HUES48 (cell line): ENCODE measurements around the gene RALBP1.
"Not testable (repeated sequence)": the region's sequence is repeated elsewhere in the genome, so short reads cannot be mapped to it uniquely, and the experiment has no call there.

Source experiments
- H3K27ac ChIP-seq: one replicate; pipeline ENCODE4 v1.7.0; 2013; ENCODE audit warnings: low read depth, low read length, inconsistent platforms
- H3K27me3 ChIP-seq: 2 replicates; pipeline ENCODE4 v1.6.1; 2013; ENCODE audit warnings: mild to moderate bottlenecking, low read length; ENCODE audit not compliant: control insufficient read depth, insufficient read depth
- H3K36me3 ChIP-seq: 2 replicates; pipeline ENCODE4 v1.6.1; 2013; ENCODE audit warnings: low read length; ENCODE audit not compliant: control insufficient read depth, insufficient read depth
- H3K4me1 ChIP-seq: 2 replicates; pipeline ENCODE4 v1.6.1; 2013; ENCODE audit warnings: mild to moderate bottlenecking, low read length; ENCODE audit not compliant: control insufficient read depth, insufficient read depth
- H3K4me3 ChIP-seq: 2 replicates; pipeline ENCODE4 v1.5.1; 2013; ENCODE audit warnings: mild to moderate bottlenecking, low read depth, low read length
- H3K9ac ChIP-seq: 2 replicates; pipeline ENCODE4 v1.6.1; 2013; ENCODE audit warnings: mild to moderate bottlenecking, low read depth, low read length, moderate library complexity
- H3K9me3 ChIP-seq: 2 replicates; pipeline ENCODE4 v1.6.1; 2013; ENCODE audit warnings: low read length; ENCODE audit not compliant: control insufficient read depth, insufficient read depth

Gene RALBP1

DNA sequence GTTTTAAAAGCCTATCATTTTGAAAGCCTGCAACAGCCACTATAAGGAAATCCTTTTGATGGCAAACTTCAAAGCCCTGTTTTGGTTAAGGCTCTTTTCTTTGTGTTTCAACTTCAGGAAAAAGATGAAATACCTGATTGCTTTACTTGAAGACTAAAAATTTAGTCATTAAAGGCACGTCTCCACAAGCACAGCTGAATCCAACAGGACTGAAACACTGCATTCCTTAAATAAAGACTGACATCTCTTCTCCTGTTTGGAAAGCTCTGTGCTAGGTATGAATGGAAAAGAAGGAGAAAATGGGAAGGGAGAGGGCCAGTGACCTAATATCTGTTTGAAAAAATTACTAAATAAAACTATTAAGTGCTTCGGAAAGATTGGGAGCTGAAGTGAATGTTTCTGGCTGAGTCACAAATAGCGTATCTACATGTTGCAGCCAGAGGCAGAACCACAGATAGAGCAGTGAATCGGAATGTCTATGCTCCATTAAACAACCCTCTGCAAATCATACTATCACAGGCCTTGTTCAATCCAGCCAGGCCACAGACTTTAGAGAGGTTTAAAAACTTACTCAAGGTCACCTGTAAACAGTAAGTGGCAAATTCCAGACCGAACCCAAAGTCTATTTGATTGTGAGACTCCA is 21.1 kb upstream of the RALBP1 start:
- Histone ChIP-seq H3K27ac (no peak overlapping the region), H3K4me3 (no peak overlapping the region), H3K9me3 (0 out of 2 replicates have a peak, but pooled peaks cover 3% of the 10 kb centered on the region), H3K9ac (no peak overlapping the region), H3K4me1 (peaks cover 9% of the 10 kb centered on the region; the same call in 1 of the 2 replicates), H3K27me3 (no peaks in the 10 kb centered on the region), H3K36me3 (no peaks in the 10 kb centered on the region)

DNA sequence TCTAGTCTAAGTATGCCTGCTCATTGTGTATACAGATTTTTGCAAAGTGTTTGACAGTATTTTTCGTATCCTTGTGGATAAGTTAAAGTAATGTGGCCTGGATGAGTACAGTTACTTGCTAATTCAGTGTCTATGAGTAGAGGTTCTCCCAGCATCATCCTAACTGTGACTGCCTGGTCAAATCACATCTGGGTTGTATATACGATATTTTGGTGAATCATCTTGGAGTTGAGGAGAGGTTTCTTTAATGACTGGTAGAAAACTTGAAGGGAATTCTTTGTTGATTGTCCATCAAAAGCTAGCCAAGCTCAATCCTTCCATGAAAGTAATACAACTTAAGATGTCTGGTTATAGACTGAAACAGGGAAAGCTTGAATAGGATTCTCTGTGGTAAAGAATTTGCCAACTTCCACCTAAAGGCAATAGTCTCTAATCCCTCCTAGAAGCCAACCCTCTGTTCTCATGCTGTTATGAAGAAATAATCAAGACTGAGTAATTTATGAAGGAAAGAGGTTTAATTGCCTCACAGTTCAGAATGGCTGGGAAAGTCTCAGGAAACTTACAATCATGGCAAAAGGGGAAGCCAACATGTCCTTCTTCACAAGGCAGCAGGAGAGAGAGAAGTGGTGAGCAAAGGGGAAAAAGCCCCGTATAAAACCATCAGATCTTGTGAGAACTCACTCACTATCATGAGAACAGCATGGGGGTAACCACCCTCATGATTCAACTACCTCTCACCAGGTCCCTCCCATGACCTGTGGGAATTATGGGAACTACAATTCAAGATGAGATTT is 19.4 kb upstream of the RALBP1 start:
- Histone ChIP-seq H3K9me3 (0 out of 2 replicates have a peak, but pooled peaks cover 3% of the 10 kb centered on the region), H3K9ac (no peak overlapping the region), H3K27ac (no peak overlapping the region), H3K36me3 (no peaks in the 10 kb centered on the region), H3K4me1 (peaks cover 9% of the 10 kb centered on the region; the same call in 1 of the 2 replicates), H3K4me3 (no peak overlapping the region), H3K27me3 (no peaks in the 10 kb centered on the region)

- Histone ChIP-seq H3K36me3 (no peaks in the 10 kb centered on the region), H3K9me3 (peaks cover 10% of the 10 kb centered on the region), H3K27ac (no peak overlapping the region), H3K4me1 (no peaks in the 10 kb centered on the region), H3K4me3 (no peak overlapping the region), H3K27me3 (no peaks in the 10 kb centered on the region), H3K9ac (no peak overlapping the region)
These were observed 9.2 kb upstream of the RALBP1 start for GRCh38 chr18:9466127-9466526.

- no peaks in the 10 kb centered on the region for H3K36me3 ChIP-seq
- no peak overlapping the region for H3K4me3 ChIP-seq
- no peaks in the 10 kb centered on the region for H3K27me3 ChIP-seq
- H3K4me1 ChIP-seq: no peaks in the 10 kb centered on the region
- H3K9me3 ChIP-seq: peaks cover 10% of the 10 kb centered on the region
- no peak overlapping the region for H3K27ac ChIP-seq
- H3K9ac ChIP-seq: no peak overlapping the region
These were observed 8.5 kb upstream of the RALBP1 start for GRCh38 chr18:9466846-9467245.

DNA sequence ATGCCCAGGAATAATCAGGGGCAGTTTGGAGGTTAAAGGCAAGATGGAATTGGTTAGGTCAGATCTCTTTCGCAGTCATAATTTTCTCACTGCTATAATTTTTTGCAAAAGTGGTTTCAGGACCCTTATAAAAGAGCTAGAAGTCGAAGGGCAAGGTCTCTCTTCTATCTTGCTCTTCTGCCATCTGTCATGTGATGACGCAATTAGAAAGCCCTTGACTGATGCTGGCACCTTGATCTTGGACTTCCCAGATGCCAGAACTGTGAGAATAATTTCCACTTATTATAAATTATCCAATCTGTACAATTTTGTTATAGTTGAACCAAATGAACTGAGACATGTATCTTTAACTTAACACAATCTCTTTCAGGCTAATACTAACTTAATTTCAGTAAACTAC is 6.3 kb upstream of the RALBP1 start:
- H3K27ac ChIP-seq: no peak overlapping the region
- no peak overlapping the region for H3K4me3 ChIP-seq
- peaks cover 10% of the 10 kb centered on the region for H3K9me3 ChIP-seq
- H3K4me1 ChIP-seq: peaks cover 3% of the 10 kb centered on the region; the same call in 1 of the 2 replicates
- H3K27me3 ChIP-seq: no peaks in the 10 kb centered on the region
- no peaks in the 10 kb centered on the region for H3K36me3 ChIP-seq
- H3K9ac ChIP-seq: no peak overlapping the region

DNA sequence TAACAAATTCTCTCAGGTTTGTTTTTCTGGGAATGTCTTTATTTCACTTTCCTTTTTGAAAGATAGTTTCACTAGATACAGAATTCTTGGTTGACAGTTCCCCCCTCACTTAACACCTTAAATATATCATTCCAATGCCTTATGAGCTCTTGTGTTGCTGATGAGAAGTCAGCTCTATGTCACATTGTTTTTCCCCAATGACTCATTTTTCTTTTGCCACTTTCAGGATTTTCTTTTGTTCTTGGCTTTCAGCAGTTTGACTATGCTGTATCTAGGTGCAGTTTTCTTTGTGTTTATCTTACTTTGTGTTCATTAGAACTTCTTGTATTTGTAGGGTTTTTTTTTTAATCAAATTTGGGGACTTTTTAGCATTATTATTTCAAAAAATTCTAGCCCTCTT is 5.6 kb upstream of the RALBP1 start:
- Histone ChIP-seq H3K36me3 (no peaks in the 10 kb centered on the region), H3K27ac (no peak overlapping the region), H3K4me3 (no peak overlapping the region), H3K9ac (no peak overlapping the region), H3K9me3 (peaks cover 10% of the 10 kb centered on the region), H3K27me3 (no peaks in the 10 kb centered on the region), H3K4me1 (peaks cover 9% of the 10 kb centered on the region; the same call in 1 of the 2 replicates)

DNA sequence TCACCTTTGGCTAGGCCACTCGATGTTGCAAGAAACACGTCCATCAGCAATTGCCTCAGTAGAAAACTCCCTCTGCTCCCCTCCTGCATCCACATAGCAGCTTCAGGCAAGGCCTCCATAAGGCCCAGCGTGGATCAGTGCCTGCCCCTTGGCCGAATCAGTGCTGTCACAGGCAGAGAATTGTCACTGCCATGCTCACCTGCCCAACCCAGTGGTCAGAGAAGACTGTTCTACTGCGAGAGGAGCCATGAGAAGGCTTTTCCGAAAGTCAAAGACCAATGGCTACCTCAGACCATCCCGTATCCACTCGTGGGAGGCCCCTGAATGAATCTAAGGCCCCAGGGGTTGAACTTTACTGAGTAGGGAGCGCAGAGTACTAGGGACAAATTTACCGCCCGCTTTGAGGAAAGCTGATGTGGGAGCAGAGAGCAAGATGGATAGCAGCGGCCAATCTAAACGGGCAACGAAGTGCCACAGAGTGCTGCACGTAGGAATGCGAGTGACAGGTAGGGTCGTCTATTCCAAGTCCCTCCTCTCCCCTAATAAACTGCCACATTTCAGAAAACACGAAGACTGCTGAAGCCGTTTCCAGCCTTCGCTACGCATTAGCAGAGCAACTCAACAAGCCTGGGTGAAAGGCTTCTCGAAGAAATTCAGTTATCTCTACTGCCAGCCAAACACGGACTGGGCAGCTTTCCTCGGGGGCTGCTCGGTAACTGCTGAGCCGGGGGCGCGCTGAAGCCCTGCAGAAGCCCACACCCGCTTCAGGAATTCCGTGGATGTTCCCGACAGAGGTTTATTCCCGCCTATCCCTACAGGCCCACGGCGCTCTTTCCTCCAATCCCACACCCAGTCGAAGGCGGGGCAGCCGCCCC is 968 bp upstream of the RALBP1 start:
- no peaks in the 10 kb centered on the region for H3K27me3 ChIP-seq
- peak overlapping the region; percentile 94 for H3K27ac ChIP-seq
- H3K9ac ChIP-seq: peak overlapping the region; percentile 86

DNA sequence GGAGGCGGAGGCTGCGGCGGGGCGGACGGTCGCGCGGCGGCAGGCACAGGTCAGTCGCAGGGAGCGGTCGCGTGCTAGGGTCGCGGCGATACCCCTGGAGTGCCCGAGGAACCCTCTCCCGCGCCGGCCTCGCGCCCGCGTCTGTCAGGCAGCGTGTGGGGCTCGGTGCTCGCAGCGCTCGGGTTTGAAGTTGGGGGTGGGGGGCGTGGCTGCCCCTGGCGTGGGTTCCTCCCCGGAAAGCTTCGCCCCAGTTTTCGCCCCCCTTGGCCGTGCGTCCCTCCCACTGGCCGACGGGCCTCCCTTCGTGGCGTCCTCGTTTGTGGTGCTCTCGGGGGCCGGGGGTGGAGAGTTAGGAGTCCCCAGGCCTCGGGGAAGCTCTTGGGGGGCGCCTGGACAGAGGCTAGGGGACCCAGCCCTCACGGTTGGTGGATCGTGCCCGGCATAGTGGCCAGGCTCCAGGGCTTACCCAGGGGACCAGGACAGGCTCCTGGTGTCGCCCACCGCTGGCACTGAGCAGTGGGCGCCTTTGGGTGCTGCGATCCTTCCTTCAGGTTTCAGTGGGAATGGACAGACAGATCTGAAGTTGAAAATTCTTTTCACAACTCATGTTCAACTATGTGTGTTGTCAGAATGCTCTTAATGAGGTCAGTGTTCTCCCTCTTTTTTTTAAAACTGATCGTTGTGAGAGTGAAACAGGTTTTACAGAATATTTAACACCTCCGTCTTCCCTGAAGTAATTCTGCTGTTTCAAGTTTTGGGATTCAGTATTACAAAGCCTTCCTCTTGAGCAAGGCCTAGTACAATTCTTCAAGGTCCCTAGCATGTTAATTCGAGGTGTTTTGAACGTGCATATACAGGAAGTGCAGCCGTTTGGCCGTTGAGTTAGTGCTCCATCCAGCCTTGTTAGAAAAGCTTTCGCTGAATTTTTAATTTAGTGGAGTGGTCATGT is 604 bp downstream of the RALBP1 start:
- peak overlapping the region; percentile 68 for H3K9ac ChIP-seq
- peak overlapping the region; percentile 91 for H3K4me3 ChIP-seq
- H3K9me3 ChIP-seq: no peaks in the 10 kb centered on the region
- peak overlapping the region; percentile 87 for H3K27ac ChIP-seq
- H3K36me3 ChIP-seq: peaks cover 10% of the 10 kb centered on the region
- H3K4me1 ChIP-seq: peaks cover 9% of the 10 kb centered on the region; the same call in 1 of the 2 replicates
- no peaks in the 10 kb centered on the region for H3K27me3 ChIP-seq

More for the DNA sequence above, 968 bp upstream of the RALBP1 start:
- Histone ChIP-seq H3K4me3 (peak overlapping the region; percentile 92), H3K4me1 (peaks cover 9% of the 10 kb centered on the region; the same call in 1 of the 2 replicates), H3K9me3 (no peaks in the 10 kb centered on the region), H3K36me3 (peaks cover 4% of the 10 kb centered on the region)

DNA sequence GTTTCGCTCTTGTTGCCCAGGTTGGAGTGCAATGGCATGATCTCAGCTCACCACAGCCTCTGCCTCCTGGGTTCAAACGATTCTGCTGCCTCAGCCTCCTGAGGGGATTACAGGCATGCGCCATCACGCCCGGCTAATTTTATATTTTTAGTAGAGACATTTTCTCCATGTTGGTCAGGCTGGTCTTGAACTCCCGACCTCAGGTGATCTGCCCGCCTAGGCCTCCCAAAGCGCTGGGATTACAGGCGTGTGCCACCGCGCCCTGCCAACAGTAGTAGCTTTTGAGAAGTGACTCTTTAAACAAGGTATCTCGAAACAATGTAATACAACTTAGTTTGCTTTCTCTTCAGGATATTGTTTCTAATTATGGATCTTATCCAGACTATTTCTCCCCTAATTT is 1.6 kb downstream of the RALBP1 start:
- not testable (repeated sequence) for H3K4me3 ChIP-seq

DNA sequence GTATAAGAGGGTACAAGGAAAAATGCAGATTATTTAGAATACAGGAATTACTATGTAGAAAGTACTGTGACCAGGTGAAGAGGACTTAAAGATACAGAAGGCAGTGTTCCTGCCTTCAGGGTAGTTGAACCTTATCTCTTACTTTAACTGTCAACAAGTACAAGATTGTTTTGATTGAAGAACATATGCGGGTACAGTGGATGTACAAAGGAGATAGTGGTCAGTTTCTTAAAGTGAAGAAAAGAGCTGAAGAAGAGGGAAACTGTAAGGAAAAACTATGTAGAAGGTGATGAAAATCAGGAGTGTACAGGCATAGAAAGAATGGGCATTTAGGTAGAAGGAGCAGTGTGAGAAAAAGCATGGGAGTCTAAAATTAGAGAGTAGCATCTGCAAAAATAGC is 2.2 kb downstream of the RALBP1 start:
- Histone ChIP-seq H3K27ac (no peak overlapping the region), H3K9ac (no peak overlapping the region), H3K4me3 (no peak overlapping the region), H3K9me3 (no peaks in the 10 kb centered on the region), H3K36me3 (peaks cover 10% of the 10 kb centered on the region), H3K4me1 (peaks cover 9% of the 10 kb centered on the region; the same call in 1 of the 2 replicates), H3K27me3 (no peaks in the 10 kb centered on the region)

More for the DNA sequence above, 1.6 kb downstream of the RALBP1 start:
- not testable (repeated sequence) for H3K9me3 ChIP-seq, H3K27me3 ChIP-seq, H3K4me1 ChIP-seq, H3K27ac ChIP-seq, H3K9ac ChIP-seq
- peaks cover 10% of the 10 kb centered on the region for H3K36me3 ChIP-seq
